HG02943 (cell line): ENCODE results near the gene CACNA1I.
A peak's percentile ranks its signal among the peaks of the same experiment; 100 is the strongest.
"Not testable (repeated sequence)": the region's sequence is repeated elsewhere in the genome, so short reads cannot be mapped to it uniquely, and the experiment has no call there.

Experiments used
- ATAC-seq: cut with Tn5 transposase; IDR thresholded peaks from one replicate; pipeline ENCODE4 v1.9.1; 2021; ENCODE audit warnings: mild to moderate bottlenecking, low read depth, moderate library complexity; ENCODE audit not compliant: unreplicated experiment

The CACNA1I gene

GRCh38 chr22:39570665-39571064, at the start of gene CACNA1I:
Gene CACNA1I (plus strand): TSS chr22:39570753. CDS start chr22:39570753, 0 bp downstream.
- no peak for ATAC-seq

- not testable (repeated sequence) for ATAC-seq
Measured at GRCh38 chr22:39521106-39521885, 49.3 kb upstream of the CACNA1I start.

- ATAC-seq: not testable (repeated sequence)
Measured at GRCh38 chr22:39522091-39522490, 48.5 kb upstream of the CACNA1I start.

- no peak for ATAC-seq
Measured at GRCh38 chr22:39522567-39523300, 47.8 kb upstream of the CACNA1I start.

GRCh38 chr22:39524089-39524752, 46.3 kb upstream of the CACNA1I start:
- no peak for ATAC-seq

- no peak for ATAC-seq
Measured at GRCh38 chr22:39524753-39525657, 45.5 kb upstream of the CACNA1I start.

GRCh38 chr22:39525658-39525975, 44.9 kb upstream of the CACNA1I start:
- no peak for ATAC-seq

- ATAC-seq: no peak
Measured at GRCh38 chr22:39526736-39527171, 43.8 kb upstream of the CACNA1I start.

GRCh38 chr22:39527481-39527961, 43.0 kb upstream of the CACNA1I start:
- ATAC-seq: no peak

- no peak for ATAC-seq
Measured at GRCh38 chr22:39528080-39528661, 42.4 kb upstream of the CACNA1I start.

GRCh38 chr22:39528681-39529486, 41.7 kb upstream of the CACNA1I start:
- no peak for ATAC-seq

- no peak for ATAC-seq
Measured at GRCh38 chr22:39529487-39529851, 41.1 kb upstream of the CACNA1I start.

- no peak for ATAC-seq
Measured at GRCh38 chr22:39530116-39530515, 40.4 kb upstream of the CACNA1I start.

GRCh38 chr22:39530692-39531331, 39.7 kb upstream of the CACNA1I start:
- ATAC-seq: no peak

GRCh38 chr22:39532215-39533073, 38.1 kb upstream of the CACNA1I start, which contains the start of gene RPS19BP1:
Gene RPS19BP1 (minus strand): TSS chr22:39532748. CDS start chr22:39532738, 10 bp downstream.
- ATAC-seq: peak; percentile 75

GRCh38 chr22:39534092-39534506, 36.5 kb upstream of the CACNA1I start:
- no peak for ATAC-seq

- no peak for ATAC-seq
Measured at GRCh38 chr22:39534591-39535356, 35.8 kb upstream of the CACNA1I start.
